Activated CD8-positive, alpha-beta T cell treated with anti-CD3 and anti-CD28 coated beads for 36 hours (primary cell): ENCODE data around the gene SHISA9. TPM values are rescaled to one million over a fixed set of nuclear protein-coding genes. Genes with fewer than 3 reads are reported as not detected.

Experiments
- ATAC-seq: fragments of 200-7000 bp; cut with Tn5 transposase; one replicate; pipeline ENCODE4 v1.10.0; 2021; ENCODE audit warnings: mild to moderate bottlenecking, moderate library complexity
- CTCF ChIA-PET: fragments of 350-600 bp; sonication (Branson Sonifier 250); formaldehyde crosslinking; loops from one replicate; lab custom pipeline; 2021; ENCODE audit warnings: antibody characterized with exemption; lab: Charles Lee
- POLR2A ChIA-PET: fragments of 350-600 bp; sonication (Branson Sonifier 250); formaldehyde crosslinking; loops from one replicate; lab custom pipeline; 2021; ENCODE audit warnings: antibody characterized with exemption; lab: Charles Lee
- DNase-seq: peaks from one replicate; pipeline ENCODE4 v3.0.0-alpha.2; 2020
- H3K27ac Mint-ChIP-seq: one replicate; pipeline ENCODE4 v1.8.0; 2021; ENCODE audit warnings: mild to moderate bottlenecking, mixed read lengths
- H3K27me3 Mint-ChIP-seq: one replicate; pipeline ENCODE4 v1.8.0; 2021; ENCODE audit warnings: mixed read lengths
- H3K36me3 Mint-ChIP-seq: one replicate; pipeline ENCODE4 v1.8.0; 2021; ENCODE audit warnings: low read depth, mixed read lengths
- H3K4me1 Mint-ChIP-seq: one replicate; pipeline ENCODE4 v1.8.0; 2021; ENCODE audit warnings: low read depth, mixed read lengths
- H3K4me3 Mint-ChIP-seq: one replicate; pipeline ENCODE4 v1.8.0; 2021; ENCODE audit warnings: mild to moderate bottlenecking, moderate library complexity, mixed read lengths
- H3K9me3 Mint-ChIP-seq: one replicate; pipeline ENCODE4 v1.8.0; 2021; ENCODE audit warnings: mixed read lengths
- intact Hi-C: fragments of 100-400 bp; cut with micrococcal nuclease; formaldehyde crosslinking; loops from one replicate; pipeline ENCODE4 v1.10.0; 2022
- total RNA-seq, 2 experiments: library from RNA; stranded (reverse); gene quantifications; one replicate each; pipeline ENCODE4 v1.2.3, GENCODE V29; 2021
- TF ChIP-seq, protein P1 (sequence below): fragments of 200-600 bp; IDR thresholded peaks from one replicate; pipeline ENCODE4 v1.8.0; 2022; ENCODE audit warnings: antibody characterized with exemption, mild to moderate bottlenecking

Gene SHISA9
- total RNA-seq, 2 experiments from 2014 or later, result not detected

- TF ChIP-seq, protein P1, sequence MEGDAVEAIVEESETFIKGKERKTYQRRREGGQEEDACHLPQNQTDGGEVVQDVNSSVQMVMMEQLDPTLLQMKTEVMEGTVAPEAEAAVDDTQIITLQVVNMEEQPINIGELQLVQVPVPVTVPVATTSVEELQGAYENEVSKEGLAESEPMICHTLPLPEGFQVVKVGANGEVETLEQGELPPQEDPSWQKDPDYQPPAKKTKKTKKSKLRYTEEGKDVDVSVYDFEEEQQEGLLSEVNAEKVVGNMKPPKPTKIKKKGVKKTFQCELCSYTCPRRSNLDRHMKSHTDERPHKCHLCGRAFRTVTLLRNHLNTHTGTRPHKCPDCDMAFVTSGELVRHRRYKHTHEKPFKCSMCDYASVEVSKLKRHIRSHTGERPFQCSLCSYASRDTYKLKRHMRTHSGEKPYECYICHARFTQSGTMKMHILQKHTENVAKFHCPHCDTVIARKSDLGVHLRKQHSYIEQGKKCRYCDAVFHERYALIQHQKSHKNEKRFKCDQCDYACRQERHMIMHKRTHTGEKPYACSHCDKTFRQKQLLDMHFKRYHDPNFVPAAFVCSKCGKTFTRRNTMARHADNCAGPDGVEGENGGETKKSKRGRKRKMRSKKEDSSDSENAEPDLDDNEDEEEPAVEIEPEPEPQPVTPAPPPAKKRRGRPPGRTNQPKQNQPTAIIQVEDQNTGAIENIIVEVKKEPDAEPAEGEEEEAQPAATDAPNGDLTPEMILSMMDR, result no peak
- H3K27ac Mint-ChIP-seq, result no peak overlapping the region
- ATAC-seq, result no peak
- ChIA-PET CTCF (no interaction called here), POLR2A (no interaction called here)
- intact Hi-C loops, result no loop called here
- peaks cover 5% of the 10 kb centered on the region for H3K9me3 Mint-ChIP-seq
- H3K27me3 Mint-ChIP-seq, result no peaks in the 10 kb centered on the region
- DNase-seq, result no peak
- H3K4me1 Mint-ChIP-seq, result no peaks in the 10 kb centered on the region
- H3K4me3 Mint-ChIP-seq, result no peak overlapping the region
- H3K36me3 Mint-ChIP-seq, result no peaks in the 10 kb centered on the region
These were observed 182.9 kb downstream of the SHISA9 start for GRCh38 chr16:13084331-13084730.

GRCh38 chr16:13093661-13094060, 192.3 kb downstream of the SHISA9 start:
- no peaks in the 10 kb centered on the region for H3K4me1 Mint-ChIP-seq
- intact Hi-C loops, result no loop called here
- ATAC-seq, result no peak
- TF ChIP-seq, protein P1, result no peak
- CTCF ChIA-PET, result no interaction called here
- no peaks in the 10 kb centered on the region for H3K36me3 Mint-ChIP-seq
- H3K9me3 Mint-ChIP-seq, result peaks cover 7% of the 10 kb centered on the region
- DNase-seq, result no peak
- POLR2A ChIA-PET, result no interaction called here
- H3K27ac Mint-ChIP-seq, result no peak overlapping the region
- H3K27me3 Mint-ChIP-seq, result no peaks in the 10 kb centered on the region
- no peak overlapping the region for H3K4me3 Mint-ChIP-seq

DNA sequence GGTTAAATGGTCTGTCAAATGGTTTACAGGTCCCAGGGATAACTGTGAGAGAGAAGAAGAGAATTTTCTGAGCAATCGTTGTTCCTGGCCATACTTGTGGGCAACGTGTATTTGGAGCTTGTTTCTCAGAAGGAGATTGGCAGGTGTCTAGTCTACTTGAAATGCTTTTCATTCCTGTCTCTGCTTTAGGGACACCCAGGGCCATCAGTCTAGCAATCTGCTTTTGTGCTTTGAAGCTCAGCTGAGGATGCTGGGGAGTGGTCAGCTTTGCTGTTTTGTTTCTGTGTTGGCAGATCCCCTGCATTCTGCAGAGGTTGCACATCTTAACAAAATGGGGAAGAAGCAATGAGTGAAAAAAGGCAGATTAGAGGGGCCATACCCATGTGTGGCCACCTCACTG, 193.7 kb downstream of the SHISA9 start:
- POLR2A ChIA-PET, result no interaction called here
- TF ChIP-seq, protein P1, result no peak
- intact Hi-C loops, result no loop called here
- CTCF ChIA-PET, result no interaction called here
- no peak for ATAC-seq
- H3K4me1 Mint-ChIP-seq, result no peaks in the 10 kb centered on the region
- DNase-seq, result no peak
- H3K4me3 Mint-ChIP-seq, result no peak overlapping the region
- no peak overlapping the region for H3K27ac Mint-ChIP-seq
- no peaks in the 10 kb centered on the region for H3K36me3 Mint-ChIP-seq
- peaks cover 7% of the 10 kb centered on the region for H3K9me3 Mint-ChIP-seq
- H3K27me3 Mint-ChIP-seq, result no peaks in the 10 kb centered on the region

DNA sequence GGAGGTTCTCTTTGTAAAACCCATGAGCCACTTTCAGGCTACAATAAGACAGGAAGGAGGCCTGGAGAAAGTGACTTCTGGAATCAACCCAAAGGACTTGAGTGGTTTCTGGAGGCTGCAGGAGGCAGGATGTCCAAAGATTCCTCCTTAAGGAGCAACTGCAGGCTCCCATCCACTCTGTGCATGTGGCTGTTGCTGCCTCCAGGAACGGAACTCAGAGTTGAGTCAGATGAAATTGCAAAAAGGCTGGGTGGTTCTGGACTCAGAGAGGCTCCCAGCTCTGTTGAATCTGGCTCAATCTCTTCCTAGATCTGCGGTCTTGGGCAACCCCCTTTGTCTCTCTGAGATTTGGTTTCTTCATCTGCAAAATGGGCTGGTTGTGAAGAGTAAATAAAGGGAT, 197.1 kb downstream of the SHISA9 start:
- Mint-ChIP-seq H3K4me3 (no peak overlapping the region), H3K4me1 (no peaks in the 10 kb centered on the region), H3K27me3 (no peaks in the 10 kb centered on the region), H3K27ac (no peak overlapping the region), H3K9me3 (no peaks in the 10 kb centered on the region), H3K36me3 (no peaks in the 10 kb centered on the region)
- no peak for ATAC-seq
- no peak for DNase-seq
- ChIA-PET CTCF (no interaction called here), POLR2A (no interaction called here)
- intact Hi-C loops, result no loop called here
- TF ChIP-seq, protein P1, result no peak

DNA sequence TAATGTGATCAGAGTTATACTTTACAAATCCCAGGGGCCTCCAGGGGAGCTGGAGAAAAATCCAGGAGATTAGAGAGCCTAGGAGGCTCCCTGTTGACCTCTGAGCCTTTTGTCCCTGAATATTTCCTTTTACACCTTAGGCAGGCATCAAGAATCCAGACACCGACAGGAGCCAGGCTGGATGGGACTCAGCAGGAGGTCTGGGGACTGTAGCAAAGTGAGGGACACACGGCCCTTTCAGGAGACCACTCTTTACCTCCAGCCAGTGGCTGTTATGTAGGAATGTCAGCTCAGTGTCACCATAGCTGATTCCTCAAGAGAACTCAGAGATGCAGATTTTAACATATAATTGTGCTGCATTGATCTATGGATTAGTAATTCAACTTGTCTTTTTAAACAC, 198.4 kb downstream of the SHISA9 start:
- no peak for DNase-seq
- CTCF ChIA-PET, result interaction anchor here (0.6 kb wide), 1 partner anchor 252 kb away, joined by 3 read pairs; no protein-coding TSS in a partner anchor
- POLR2A ChIA-PET, result no interaction called here

More for the DNA sequence above, 198.4 kb downstream of the SHISA9 start:
- H3K4me3 Mint-ChIP-seq, result no peak overlapping the region
- H3K27me3 Mint-ChIP-seq, result no peaks in the 10 kb centered on the region
- H3K27ac Mint-ChIP-seq, result no peak overlapping the region
- TF ChIP-seq, protein P1, result no peak
- H3K9me3 Mint-ChIP-seq, result no peaks in the 10 kb centered on the region
- intact Hi-C loops, result no loop called here
- ATAC-seq, result no peak
- no peaks in the 10 kb centered on the region for H3K4me1 Mint-ChIP-seq
- H3K36me3 Mint-ChIP-seq, result no peaks in the 10 kb centered on the region
